ENCODE data around the gene INKA1. TPM values are rescaled to one million over a fixed set of nuclear protein-coding genes. Genes with fewer than 3 reads are reported as not detected.
A peak's percentile ranks its signal among the peaks of the same experiment; 100 is the strongest.

The INKA1 gene
- total and polyA plus RNA-seq, 9 of the 15 experiments (the other 6 are each of a cell fraction or from before 2014, with no cell fraction given), result 0.55 to 13.9 (median 6.7) TPM

- peak; percentile 97 for TF ChIP-seq RAD51 (IDR thresholded peaks at IDR 0.05; ENCODE audit: borderline replicate concordance, low read depth)
- TF ChIP-seq HDGF (IDR thresholded peaks at IDR 0.05), result no peak
- TF ChIP-seq ZC3H8 (IDR thresholded peaks at IDR 0.05), result no peak
- TF ChIP-seq ZNF583 (CRISPR knock-in tag; IDR thresholded peaks at IDR 0.05), result peak; percentile 64; the same call in 1 of the 2 replicates
- TF ChIP-seq HMGN3 (IDR thresholded peaks at IDR 0.05; ENCODE audit: borderline replicate concordance, extremely low read depth, insufficient read length, low read depth, low read length), result peak; percentile 54
- no peak; the same call in 1 of the 2 replicates for TF ChIP-seq ZNF511 (CRISPR knock-in tag; IDR thresholded peaks at IDR 0.05)
- no peak for TF ChIP-seq ZNF197 (CRISPR knock-in tag; IDR thresholded peaks at IDR 0.05; ENCODE audit: low read depth)
- 0 out of 4 replicates have a peak, but pooled peaks of 1 of the 2 experiments have one; percentile 28 for TF ChIP-seq HDAC1 (IDR thresholded peaks at IDR 0.05)
- TF ChIP-seq NR4A1 (CRISPR knock-in tag; IDR thresholded peaks at IDR 0.05), result no peak
- TF ChIP-seq NR4A1 (tag; IDR thresholded peaks at IDR 0.05), result peak; percentile 72; the same call in 1 of the 2 replicates
- TF ChIP-seq ZNF398 (CRISPR knock-in tag; IDR thresholded peaks at IDR 0.05), result no peak
- no peak for TF ChIP-seq PTTG1 (tag; IDR thresholded peaks at IDR 0.05; ENCODE audit: low read depth)
- TF ChIP-seq RBBP5 (IDR thresholded peaks at IDR 0.05; ENCODE audit: borderline replicate concordance, insufficient read depth, low read length, poor library complexity, severe bottlenecking), result peak; percentile 80
- TF ChIP-seq NRF1 (conservative IDR thresholded peaks at IDR 0.05 in 1 of 2, IDR thresholded peaks at IDR 0.05 in 1 of 2), result peak; percentile 97 to 98
- TF ChIP-seq ZNF384 (IDR thresholded peaks at IDR 0.05; ENCODE audit: low read depth, low read length), result no peak
Measured at GRCh38 chr3:49786357-49787181, 16.5 kb upstream of the INKA1 start, which contains the start of gene IP6K1 (continued).

Data from K562 (cell line).